KG1 (cell line): Measurements from ENCODE around the gene POLH.

Experiments
- DNase-seq: peaks from one replicate; lab custom pipeline; 2025; lab: John Stamatoyannopoulos, UW

POLH gene

DNA sequence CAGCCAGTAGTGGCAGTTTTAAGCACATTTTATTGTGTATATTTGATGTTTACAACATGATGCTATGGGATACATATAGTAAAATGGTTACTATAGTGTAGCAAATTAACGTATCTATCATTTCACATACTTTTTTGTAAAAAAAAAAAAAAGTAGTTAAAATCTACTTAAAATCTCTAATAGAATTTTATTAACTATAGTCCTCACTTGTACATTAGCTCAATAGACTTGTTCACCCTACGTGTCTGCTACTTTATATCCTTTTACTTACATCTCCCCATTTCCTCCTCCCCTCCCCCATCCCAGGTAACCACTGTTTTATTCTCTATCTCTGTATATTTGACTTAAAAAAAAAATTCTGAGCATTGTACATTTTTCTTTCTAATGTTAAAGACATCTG lies 30.0 kb downstream of the POLH start:
- no peak for DNase-seq

DNA sequence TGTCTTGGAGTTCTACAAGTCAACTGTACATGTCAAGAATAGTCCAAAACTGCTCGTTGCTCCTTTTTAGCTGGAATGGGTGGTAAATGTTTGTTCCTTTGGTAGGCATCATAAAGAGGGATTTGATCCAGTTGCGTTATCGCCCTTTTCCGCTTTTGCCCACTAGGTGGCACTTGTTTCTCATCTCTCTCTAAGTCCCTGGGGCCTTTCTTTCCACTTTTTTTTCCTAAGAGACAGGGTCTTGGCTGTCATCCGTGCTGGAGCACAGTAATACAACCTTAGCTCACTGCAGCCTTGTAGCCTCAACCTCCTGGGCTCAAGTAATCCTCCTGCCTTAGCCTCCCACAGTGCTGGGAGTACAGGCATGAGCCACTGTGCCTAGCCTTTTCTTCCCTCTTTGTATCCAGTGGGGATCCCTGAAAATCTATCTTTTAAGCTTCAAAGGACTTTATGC lies 32.4 kb downstream of the POLH start:
- DNase-seq: no peak

DNA sequence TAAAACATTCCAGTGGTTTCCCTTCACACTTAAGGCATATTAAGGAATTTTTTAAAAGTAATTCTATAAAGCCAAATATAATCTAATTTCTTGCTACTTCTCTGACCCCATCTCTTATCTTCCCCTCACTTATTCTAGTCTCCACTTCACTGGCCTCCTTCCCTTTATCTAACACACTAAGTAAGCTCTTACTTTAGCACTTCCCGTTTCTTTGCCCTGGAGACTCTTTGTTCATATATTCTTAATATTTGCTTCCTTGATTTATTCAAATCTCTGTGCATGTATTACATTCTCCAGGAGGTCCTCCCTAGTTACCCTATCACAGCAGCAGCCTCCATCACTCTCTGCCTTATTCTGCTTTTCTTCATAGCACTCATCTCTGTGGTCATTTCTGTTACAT lies 32.8 kb downstream of the POLH start:
- DNase-seq: no peak

GRCh38 chr6:43609402-43609801 lies 33.4 kb downstream of the POLH start:
- DNase-seq: no peak

DNA sequence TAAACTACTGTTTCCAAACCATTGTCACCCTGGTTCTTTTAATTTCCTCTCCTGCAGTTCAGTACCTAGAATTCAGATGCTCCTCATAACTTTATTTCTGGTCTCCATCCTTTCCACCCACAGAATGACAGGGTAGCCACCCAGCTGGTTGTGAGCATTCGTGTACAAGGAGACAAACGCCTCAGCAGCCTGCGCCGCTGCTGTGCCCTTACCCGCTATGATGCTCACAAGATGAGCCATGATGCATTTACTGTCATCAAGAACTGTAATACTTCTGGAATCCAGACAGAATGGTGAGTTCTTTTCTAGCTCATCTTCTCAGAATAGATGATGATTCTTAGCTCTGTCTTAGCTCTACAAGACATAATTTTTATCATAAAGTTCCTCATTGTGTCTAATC lies 34.4 kb downstream of the POLH start:
- no peak for DNase-seq

- no peak for DNase-seq
Observed at GRCh38 chr6:43613721-43614395, 37.9 kb downstream of the POLH start.

- no peak for DNase-seq
Observed at GRCh38 chr6:43614396-43614730, 38.4 kb downstream of the POLH start.

DNA sequence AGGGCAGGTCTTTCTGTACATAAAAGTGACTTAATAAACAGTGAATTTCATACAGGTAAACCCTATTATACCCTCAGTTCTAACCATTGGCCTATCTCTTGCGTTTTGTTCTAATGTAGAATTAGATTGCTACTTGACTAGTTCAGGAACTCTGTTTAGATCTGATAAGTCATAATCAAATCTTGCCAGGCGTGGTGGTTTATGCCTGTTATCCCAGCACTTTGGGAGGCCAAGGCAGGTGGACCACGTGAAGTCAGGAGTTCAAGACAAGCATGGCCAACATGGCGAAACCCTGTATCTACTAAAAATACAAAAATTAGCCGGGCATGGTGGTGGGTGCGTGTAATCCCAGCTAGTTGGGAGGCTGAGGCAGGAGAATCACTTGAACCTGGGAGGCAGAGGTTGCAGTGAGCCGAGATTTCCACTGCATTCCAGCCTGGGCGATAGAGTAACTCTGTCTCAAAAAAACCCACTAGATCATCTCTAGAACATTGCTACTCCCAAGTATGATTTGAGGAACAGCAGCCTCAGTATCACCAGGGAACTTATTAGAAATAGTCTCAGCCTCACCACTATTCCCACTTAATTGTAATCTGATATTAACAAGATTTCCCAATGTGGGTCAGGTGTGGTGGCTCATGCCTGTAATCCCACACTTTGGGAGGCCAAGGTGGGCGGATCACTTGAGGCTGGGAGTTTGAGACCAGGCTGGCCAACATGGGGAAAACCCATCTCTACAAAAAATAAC lies 40.9 kb downstream of the POLH start:
- no peak for DNase-seq

GRCh38 chr6:43621078-43621835 lies 45.3 kb downstream of the POLH start:
- DNase-seq: no peak

DNA sequence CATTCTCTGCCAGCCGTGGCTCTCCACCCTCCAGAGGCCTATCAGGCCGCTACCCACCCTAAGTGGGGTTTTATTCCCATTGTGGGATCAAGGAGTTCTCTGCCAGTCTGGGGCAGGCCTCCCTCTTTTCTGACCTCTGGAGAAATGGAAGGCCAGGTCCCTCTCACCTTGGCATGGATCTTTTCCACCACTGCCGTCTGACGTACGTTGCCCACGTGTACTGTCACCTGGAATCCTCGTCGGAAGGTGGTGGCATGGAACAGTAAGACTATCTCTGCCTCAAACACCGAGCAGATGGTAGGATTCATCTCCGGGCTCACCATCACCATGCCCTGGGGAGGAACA lies 45.8 kb downstream of the POLH start:
- no peak for DNase-seq

DNA sequence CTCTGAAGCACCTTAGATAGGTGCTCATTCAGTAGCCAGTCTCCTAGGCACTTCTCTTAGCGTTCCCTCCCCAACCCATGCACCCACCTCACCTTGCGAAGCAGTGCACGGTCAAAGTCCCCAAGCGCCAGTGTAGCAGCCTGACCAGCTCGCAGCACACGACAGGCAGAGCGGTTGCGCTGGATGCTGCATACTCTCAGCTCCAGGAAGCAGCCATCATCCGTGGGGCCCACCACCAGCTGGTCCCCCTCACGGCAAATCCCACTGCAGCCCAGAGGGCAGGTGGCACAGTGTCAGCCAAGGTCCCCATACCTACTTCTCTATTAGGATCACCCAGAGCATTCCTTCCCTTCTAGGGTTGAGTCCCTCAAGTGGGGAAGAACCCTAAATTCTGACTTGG lies 46.6 kb downstream of the POLH start:
- no peak for DNase-seq

DNA sequence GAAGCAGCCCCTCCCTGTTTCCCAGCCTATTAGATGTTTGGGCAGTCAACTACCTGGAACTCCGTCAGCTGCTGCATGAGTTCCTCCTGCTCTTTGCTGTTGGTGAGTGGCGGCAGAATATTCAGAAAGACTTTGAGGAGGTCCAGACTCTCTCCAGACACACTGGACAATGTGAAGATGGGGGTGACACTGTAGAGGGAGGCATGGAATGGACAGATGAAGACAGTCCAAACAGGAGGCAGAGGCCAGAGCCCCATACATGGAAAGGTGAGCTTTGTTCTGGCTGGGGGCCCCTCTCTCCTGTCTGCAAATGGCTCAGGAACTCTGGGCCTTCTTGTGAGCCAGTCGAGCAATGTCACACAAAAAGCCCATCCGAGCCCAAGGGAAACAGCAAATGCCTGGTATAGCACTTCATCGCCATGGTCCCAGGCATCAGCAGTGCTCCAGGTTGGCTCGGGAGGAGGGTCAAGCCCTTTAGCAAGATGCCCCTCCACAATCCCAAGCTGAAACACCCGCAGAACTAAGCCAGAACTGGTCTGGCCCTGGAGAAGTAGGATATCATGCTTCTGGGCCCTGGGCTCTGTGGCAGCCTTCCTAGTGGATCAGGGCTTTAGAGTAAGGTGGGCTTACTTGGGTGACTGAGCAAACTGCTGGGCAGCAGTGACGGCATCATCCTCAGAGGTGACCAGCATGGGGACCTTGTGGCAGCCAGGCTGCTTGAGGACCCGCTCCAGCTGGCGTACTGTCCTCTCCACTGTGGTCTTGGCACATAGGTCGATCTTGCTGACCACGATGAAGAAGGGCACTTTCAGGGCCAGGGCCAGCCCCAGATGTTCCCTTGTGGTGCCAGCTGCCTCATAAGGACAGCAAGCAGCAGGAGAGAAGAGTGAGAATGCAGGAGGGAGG lies 48.1 kb downstream of the POLH start:
- no peak for DNase-seq

DNA sequence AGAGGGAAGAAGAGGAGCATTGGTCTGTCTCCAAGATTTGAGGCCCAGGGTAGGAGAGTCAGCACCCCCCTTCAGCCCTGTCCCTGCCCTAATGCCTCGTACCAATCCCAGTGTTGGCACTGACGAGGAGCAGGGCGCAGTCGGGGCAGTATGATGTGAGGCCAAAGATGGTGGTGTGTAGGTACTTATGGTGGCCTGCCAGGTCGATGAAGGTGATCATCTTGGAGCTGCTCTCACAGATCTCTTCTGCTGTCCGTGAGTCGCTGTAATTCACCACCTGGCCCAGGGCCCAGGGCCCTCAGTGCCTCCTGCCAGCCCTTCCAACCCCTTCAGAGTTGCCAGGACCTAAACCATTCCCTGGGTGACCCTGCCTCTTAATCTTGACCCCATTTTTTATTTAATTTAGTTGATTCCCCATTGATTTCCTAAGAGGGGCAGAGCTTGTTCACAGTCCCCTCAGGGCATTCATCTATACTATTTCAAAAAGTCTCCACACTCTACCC lies 48.9 kb downstream of the POLH start:
- no peak for DNase-seq

DNA sequence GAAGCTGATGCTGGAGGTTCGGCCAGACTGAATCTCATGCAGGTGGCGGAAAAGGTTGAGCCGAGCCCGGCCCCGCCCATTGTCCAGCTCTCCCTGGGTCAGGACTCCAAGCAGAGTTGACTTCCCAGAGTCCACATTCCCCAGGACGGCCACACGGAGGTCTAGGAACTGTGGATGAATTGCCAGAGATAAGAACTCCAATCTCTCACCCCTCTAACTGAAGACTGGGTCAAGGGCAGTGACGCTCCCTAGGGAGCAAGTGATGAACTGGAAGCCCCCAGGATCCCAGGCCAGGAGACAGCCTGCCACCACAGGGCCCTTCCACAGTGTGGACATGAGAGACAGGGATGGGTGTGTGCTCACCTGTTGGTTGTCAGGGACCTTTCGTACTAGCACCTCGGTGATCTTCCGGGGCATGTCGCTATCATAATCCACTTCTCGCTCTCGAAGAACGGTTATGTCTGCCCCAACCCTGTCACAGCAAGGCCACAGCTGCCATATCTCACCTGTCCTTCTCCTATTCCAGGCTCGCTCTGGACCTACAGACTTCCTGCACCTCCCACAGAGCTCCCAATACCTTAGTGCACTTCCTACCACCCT lies 49.5 kb downstream of the POLH start:
- DNase-seq: no peak

- no peak for DNase-seq
Observed at GRCh38 chr6:43627008-43627825, 51.2 kb downstream of the POLH start.

DNA sequence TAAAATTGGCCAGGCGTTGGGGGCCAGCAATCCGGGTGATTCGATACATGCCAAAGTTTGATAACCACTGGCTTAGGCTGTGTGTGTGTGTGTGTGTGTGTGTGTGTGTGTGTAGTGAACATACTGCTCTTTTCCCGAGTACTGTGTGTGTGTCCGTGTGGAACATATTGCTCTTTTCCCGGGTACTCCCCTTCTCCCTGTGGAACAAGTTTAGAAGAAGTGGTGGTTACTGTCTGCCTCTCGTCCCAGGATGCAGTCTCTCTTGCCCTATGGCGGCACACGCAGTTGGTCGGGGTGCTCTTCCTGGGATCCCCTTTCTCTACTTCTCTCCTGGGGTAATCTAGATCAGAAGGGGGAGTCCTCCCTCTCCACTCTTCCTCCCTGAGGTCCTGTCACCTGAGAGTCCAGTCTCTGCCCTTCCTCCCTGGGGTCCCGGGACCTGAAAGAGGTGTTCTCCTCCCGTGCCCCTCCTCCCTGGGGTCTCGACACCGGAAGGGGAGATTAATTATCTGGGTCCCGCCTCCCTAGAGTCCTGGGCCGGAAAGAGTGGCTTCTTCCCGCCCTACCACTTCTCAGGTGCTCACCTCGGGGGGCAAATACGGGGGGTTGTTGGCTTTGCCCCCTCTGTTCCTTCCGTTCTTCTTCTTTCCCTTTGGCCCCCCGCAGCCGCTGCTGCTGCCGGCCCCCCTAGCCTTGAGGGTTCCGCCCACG lies 52.6 kb downstream of the POLH start:
- DNase-seq: no peak

GRCh38 chr6:43629104-43629504 lies 53.1 kb downstream of the POLH start, which contains the start of gene GTPBP2:
Gene GTPBP2, minus strand, starts transcription at chr6:43629264. Its CDS starts 102 bp downstream, at chr6:43629162.
- DNase-seq: peak; percentile 93

- peak; percentile 92 for DNase-seq
Observed at GRCh38 chr6:43629505-43630300, 53.7 kb downstream of the POLH start.
